Anterior cingulate cortex (tissue), 58 donors: ENCODE measurements around the gene USH1C.

ENCODE experiments used
- DNase-seq, 58 donors: peaks; one replicate each; lab custom pipeline; 2025; lab: John Stamatoyannopoulos, UW

The USH1C gene

GRCh38 chr11:17550450-17551346, 6.5 kb upstream of the USH1C start:
- no peak for DNase-seq

- no peak for DNase-seq
Measured at GRCh38 chr11:17548444-17548843, 4.2 kb upstream of the USH1C start.

- no peak for DNase-seq
Measured at GRCh38 chr11:17547932-17548331, 3.7 kb upstream of the USH1C start.

DNA sequence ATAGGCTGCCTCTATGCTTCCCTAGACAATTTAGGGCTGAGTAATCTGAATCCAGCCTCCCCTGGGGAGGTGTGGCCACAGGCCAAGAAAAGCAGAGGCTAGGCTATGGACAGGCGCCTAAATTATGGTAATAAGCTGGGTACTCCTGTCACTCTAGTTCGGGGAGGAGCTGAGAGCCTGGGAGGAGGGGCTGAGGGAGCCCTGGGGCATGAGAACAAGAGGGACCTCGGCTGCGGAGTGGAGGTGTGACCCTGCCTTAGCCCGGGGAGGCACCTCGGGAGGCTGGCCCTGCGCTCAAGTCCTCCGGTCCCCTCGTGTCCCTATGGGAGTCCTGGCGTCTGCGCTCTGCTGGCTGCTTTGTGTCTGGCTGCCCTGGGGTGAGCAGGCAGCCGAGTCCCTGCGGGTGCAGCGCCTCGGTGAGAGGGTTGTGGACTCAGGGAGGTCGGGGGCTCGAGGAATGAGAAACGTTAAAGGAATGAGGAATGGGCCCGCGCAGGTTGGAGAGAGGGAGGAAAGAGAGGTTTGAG, 2.9 kb upstream of the USH1C start, which contains the start of gene OTOG:
Gene OTOG, plus strand, starts transcription at position 209 of the 527 bp plus-strand sequence. Its CDS starts 114 bp downstream, at position 323.
- DNase-seq, result no peak

GRCh38 chr11:17546240-17546639, 2.0 kb upstream of the USH1C start:
- no peak for DNase-seq

DNA sequence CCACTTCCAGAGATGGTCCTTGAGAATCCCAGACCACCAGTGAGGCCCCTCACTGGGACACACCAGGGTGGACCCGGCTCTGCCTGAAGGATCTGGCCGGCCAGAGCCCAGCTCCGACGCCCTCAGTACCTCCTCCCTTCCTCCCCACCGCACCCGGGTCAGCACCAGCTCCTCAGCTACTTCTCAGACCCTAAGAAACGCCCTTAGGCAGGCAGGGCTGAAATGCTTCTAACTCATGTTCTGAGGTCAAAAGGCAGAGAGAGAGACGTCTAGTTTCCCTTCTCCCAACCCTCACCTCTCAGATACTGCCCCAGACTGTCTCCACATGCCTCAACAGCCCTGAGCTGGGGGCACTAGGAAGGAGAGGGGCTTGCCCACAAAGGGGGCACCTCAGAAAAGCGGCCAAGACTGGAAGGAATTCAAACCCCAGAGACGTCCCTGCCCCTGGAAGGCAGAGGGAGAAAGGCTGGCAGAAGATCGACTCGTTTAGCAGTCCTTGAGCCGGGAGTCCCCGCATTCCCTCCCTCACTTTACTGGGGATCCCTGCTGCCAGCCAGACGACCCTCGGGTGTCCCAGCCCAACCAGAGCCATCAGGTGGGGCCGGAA, 539 bp downstream of the USH1C start:
- DNase-seq, result no peak

DNA sequence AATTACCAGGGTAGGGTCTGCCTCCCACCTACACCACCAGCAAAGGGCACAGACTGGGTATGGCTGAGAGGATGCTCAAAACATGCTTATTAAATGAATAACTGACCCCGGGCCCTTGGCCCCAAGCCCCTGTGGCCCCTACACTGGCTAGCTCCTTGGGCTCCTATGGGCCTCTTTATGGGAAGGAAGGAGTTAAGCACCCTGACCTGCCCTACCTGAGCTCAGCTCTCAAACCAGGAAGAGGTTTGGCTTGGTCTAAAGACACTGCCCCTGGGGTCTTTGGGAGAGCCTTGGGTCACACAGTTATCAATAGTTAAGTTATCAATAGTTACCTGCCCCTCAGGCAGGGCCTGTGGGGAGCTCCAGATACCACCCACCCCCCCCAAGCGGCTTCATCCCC, 1.2 kb downstream of the USH1C start:
- no peak for DNase-seq

DNA sequence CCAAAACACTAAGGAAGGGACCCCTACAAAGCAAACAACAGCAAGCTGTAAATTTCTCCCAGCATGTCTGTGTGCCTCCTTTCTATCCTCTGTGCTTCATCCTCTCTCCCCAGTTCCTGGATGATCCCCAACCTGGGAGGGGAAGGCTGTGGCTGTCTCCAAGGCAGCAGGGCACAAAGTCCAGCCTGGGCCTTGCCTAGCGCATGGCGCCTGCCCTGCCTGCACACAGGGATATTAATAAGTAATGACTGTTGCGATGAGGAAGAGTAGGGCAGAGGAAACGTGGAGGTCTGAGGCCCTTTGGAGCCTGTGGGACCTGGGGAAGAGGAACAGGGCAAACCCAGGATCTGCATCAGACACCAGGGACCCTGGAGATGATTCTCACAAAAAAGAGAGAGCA, 2.0 kb downstream of the USH1C start:
- DNase-seq, result peak in 1 of 58 donors; percentile 34

DNA sequence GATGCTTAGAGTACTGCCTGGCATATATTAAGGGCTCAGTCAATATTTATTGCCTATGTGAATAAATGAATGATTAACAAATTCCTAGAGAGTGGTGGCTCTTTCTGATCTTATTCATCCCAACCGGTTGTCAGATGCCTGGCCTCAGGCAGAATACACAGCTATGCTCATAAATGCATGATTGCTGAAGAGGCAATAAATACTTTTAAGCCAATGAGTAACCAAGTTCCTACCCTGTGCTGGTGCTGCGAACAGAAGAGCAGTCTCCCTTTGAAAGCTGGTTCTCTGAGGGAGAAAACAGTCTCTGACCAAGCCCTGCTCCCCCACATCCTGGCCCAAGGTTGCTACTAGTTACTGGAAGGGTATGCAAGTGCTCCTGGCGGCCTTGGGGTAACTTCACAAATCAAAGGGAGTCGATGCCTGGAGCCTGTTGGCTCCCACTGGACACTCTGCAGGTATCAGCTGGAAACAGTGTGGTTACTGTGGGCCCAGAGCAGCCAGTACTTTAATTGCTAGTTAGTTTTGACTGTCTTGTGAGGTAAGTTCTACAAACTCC, 2.8 kb downstream of the USH1C start:
- peak in 1 of 58 donors; percentile 12 for DNase-seq

- DNase-seq, result no peak
Measured at GRCh38 chr11:17540807-17541206, 3.4 kb downstream of the USH1C start.

- no peak for DNase-seq
Measured at GRCh38 chr11:17538731-17539130, 5.5 kb downstream of the USH1C start.

DNA sequence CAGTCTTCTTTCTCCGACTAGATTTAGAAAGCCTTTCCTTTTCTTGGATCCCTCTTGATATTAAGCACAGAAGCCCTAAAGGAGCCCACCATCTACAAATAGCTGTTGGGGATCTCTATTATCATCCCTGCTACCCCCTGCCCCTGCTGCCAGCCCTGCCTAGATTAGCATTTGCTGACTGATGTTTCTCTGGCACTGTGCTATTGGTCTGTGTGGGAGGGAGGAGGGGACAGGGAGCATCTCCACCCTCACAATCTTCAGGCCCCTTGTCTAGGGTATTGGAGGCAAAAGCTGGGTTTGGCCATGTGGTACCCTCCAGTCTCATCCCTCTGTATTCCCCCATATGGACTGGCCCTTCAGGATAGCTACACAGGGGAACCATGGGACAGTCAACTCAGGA, 6.2 kb downstream of the USH1C start:
- DNase-seq, result no peak

DNA sequence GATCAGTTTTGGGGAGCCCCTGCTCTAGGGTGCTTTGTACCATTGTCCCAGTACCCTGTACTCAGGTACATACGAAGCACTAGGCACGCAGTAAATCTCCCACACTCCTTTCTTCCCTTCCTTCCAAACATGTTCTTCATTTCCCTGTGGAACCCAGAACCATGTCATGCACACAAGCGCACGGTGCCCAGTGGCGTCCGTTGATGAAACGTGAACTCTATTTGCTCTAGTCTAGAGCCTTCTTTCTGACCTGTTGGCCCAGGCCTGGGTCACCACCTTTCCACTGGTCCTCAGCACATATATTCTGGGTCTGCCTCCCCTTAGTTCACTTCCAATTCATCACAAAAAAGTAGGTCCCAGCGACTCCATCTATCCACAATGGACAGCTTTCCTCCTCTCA, 7.0 kb downstream of the USH1C start:
- no peak for DNase-seq

GRCh38 chr11:17535488-17535887, 8.7 kb downstream of the USH1C start:
- peak in 1 of 58 donors; percentile 3 for DNase-seq

DNA sequence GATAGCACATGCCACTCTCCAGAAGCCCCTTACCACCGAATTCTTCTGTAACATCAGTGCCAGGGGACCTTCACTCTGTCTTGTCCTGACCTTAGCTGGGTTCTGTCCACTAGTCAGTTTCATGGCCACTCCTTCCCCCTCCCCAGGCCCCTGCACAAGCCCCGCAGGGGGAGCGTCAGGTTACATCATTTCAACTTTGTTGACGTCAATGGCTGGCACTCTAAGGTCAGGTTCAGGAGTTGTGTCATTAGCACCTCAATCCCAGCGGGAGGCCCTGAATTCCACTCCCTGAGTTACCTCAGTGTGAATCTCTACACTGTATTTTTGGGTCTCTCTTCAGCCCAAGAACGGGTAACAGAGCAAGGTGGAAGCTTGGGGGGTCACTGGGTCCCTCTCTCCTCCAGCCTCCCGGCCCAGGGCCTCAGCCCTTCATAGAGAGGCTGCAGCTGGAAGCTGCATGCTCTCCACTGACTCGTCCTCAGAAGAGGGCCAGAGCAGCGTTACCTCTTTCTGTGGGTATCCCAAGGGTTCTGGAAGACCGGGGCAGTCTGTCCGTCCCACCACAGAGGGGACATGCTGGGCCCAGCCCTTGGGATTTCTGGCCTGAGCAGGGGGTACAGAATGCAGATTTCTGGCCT, 10.3 kb downstream of the USH1C start:
- no peak for DNase-seq

GRCh38 chr11:17533341-17533740, 10.9 kb downstream of the USH1C start:
- no peak for DNase-seq

- peak in 2 of 58 donors; percentile 4 to 7 for DNase-seq
Measured at GRCh38 chr11:17532784-17533183, 11.4 kb downstream of the USH1C start.

- peak in 18 of 58 donors; percentile 16 to 60 (median 34) for DNase-seq
Measured at GRCh38 chr11:17531636-17532113, 12.5 kb downstream of the USH1C start.

GRCh38 chr11:17531071-17531600, 13.1 kb downstream of the USH1C start:
- DNase-seq, result peak in 2 of 58 donors; percentile 29 to 51

DNA sequence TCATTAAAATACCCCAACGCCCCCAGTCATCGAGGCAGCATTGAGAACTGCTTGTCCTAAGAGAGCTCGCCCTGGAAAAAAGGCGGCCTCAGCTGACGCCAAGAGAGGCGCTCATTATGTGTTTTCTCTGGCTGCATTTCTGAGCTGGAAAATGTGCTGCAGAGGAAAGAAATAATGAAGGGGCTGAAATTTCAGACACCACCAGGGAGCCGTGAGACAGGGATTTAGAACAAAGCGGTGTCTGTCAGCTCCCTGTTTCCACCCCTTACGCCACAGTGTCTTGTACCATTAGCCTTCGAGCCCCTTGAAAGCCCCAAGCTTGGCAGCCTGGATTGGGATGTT, 14.4 kb downstream of the USH1C start:
- peak in 37 of 58 donors; percentile 11 to 75 (median 31) for DNase-seq
